Natural killer cell (primary cell): Measurements from ENCODE around the gene RABEP2. TPM values are rescaled to one million over a fixed set of nuclear protein-coding genes. Genes with fewer than 3 reads are reported as not detected.
A peak's percentile ranks its signal among the peaks of the same experiment; 100 is the strongest.

Source experiments
- ATAC-seq, 3 donors: fragments of 150-1000 bp in 2 of 3; fragments of 200-7000 bp in 1 of 3; cut with Tn5 transposase; 1 replicate in 1 of 3; 2 replicates in 2 of 3; pipeline ENCODE4 v1.10.0; 2021; ENCODE audit warnings: mild to moderate bottlenecking in 2 of 3, moderate library complexity in 2 of 3
- DNase-seq, 2 donors: peaks; one replicate each; pipeline versions ENCODE4 v3.0.0 to v3.0.0-alpha.2; 2013 to 2021; ENCODE audit warnings: mixed read lengths in 1 of 2
- H3K27ac ChIP-seq: one replicate; pipeline ENCODE4 v1.5.1; 2013; ENCODE audit warnings: mild to moderate bottlenecking, low read length
- H3K27me3 ChIP-seq: one replicate; pipeline ENCODE4 v1.6.1; 2013; ENCODE audit warnings: low read length; ENCODE audit not compliant: control insufficient read depth, insufficient read depth
- H3K36me3 ChIP-seq: one replicate; pipeline ENCODE4 v1.6.1; 2013; ENCODE audit warnings: low read length; ENCODE audit not compliant: control insufficient read depth, insufficient read depth
- H3K4me1 ChIP-seq: one replicate; pipeline ENCODE4 v1.6.1; 2013; ENCODE audit warnings: low read length; ENCODE audit not compliant: control insufficient read depth, insufficient read depth
- H3K4me3 ChIP-seq: one replicate; pipeline ENCODE4 v1.5.1; 2013; ENCODE audit warnings: low read length
- H3K9me3 ChIP-seq: one replicate; pipeline ENCODE4 v1.6.1; 2013; ENCODE audit warnings: low read length; ENCODE audit not compliant: control insufficient read depth, insufficient read depth
- H3K27ac Mint-ChIP-seq, 2 donors: one replicate each; pipeline ENCODE4 v1.8.0; 2022; ENCODE audit warnings: mild to moderate bottlenecking in 2 of 2, mixed read lengths in 2 of 2, moderate library complexity in 1 of 2
- H3K27me3 Mint-ChIP-seq, 2 donors: one replicate each; pipeline ENCODE4 v1.8.0; 2022; ENCODE audit warnings: low read depth in 2 of 2, mixed read lengths in 2 of 2
- H3K36me3 Mint-ChIP-seq: one replicate; pipeline ENCODE4 v1.8.0; 2022; ENCODE audit warnings: mixed read lengths
- H3K4me1 Mint-ChIP-seq, 2 donors: one replicate each; pipeline ENCODE4 v1.8.0; 2022; ENCODE audit warnings: mixed read lengths in 2 of 2
- H3K4me3 Mint-ChIP-seq: one replicate; pipeline ENCODE4 v1.8.0; 2022; ENCODE audit warnings: mild to moderate bottlenecking, moderate library complexity, mixed read lengths
- H3K9me3 Mint-ChIP-seq, 2 donors: one replicate each; pipeline ENCODE4 v1.8.0; 2022; ENCODE audit warnings: mixed read lengths in 2 of 2
- CTCF ChIP-seq: fragments of 200-600 bp; IDR thresholded peaks from one replicate; pipeline ENCODE4 v1.8.0; 2022; ENCODE audit warnings: antibody characterized with exemption
- WGBS: methylation state at CpG from one replicate; pipeline ENCODE4 v1.1.7; 2013; ENCODE audit warnings: missing lambda C conversion rate; ENCODE audit not compliant: insufficient coverage; 5-methylcytosine and 5-hydroxymethylcytosine counted together
- intact Hi-C: fragments of 100-400 bp; cut with micrococcal nuclease; formaldehyde crosslinking; loops from one replicate; pipeline ENCODE4 v1.14.2; 2022
- total RNA-seq, 4 donors: library from RNA; stranded (reverse); fragments of 120-200 nt in 1 of 4; gene quantifications; one replicate each; pipeline versions ENCODE4 v1.2.3 to v1.2.4, GENCODE V29; 2013 to 2022

RABEP2 gene
- total RNA-seq, 3 donors from 2014 or later (not counting 1 experiment from before 2014, with no cell fraction given): 53.4 to 63.4 (median 60.1) TPM

- H3K27ac ChIP-seq: no peak overlapping the region
- H3K4me1 ChIP-seq: peaks cover 19% of the 10 kb centered on the region
- no peak overlapping the region for H3K4me3 Mint-ChIP-seq
- H3K9me3 ChIP-seq: no peaks in the 10 kb centered on the region
- intact Hi-C loops: no loop called here
- H3K27me3 Mint-ChIP-seq: no peaks in the 10 kb centered on the region
- H3K9me3 Mint-ChIP-seq: no peaks in the 10 kb centered on the region
- H3K27me3 ChIP-seq: no peaks in the 10 kb centered on the region
- WGBS: 87% methylated on average over 10 of the region's 13 CpGs
- H3K4me3 ChIP-seq: no peak overlapping the region
- DNase-seq: no peak
- TF ChIP-seq CTCF: no peak
- no peak for ATAC-seq
- H3K36me3 Mint-ChIP-seq: peaks cover 3% of the 10 kb centered on the region
- H3K36me3 ChIP-seq: peaks cover 25% of the 10 kb centered on the region
- peaks cover 5 to 19% of the 10 kb centered on the region in 2 donors for H3K4me1 Mint-ChIP-seq
- peak overlapping the region in 1 of 2 donors; percentile 48 for H3K27ac Mint-ChIP-seq
These were observed 49.7 kb downstream of the RABEP2 start for GRCh38 chr16:28875134-28876018.

- H3K9me3 ChIP-seq: no peaks in the 10 kb centered on the region
- no peak for TF ChIP-seq CTCF
- H3K27ac ChIP-seq: no peak overlapping the region
- H3K36me3 ChIP-seq: peaks cover 35% of the 10 kb centered on the region
- no peak for ATAC-seq
- H3K4me1 Mint-ChIP-seq: peaks cover 8 to 22% of the 10 kb centered on the region in 2 donors
- H3K9me3 Mint-ChIP-seq: no peaks in the 10 kb centered on the region
- no peaks in the 10 kb centered on the region for H3K27me3 ChIP-seq
- peaks cover 13% of the 10 kb centered on the region for H3K36me3 Mint-ChIP-seq
- H3K4me3 Mint-ChIP-seq: no peak overlapping the region
- peaks cover 11% of the 10 kb centered on the region for H3K4me1 ChIP-seq
- H3K27me3 Mint-ChIP-seq: no peaks in the 10 kb centered on the region
- WGBS: 92% methylated on average over 6 of the region's 6 CpGs
- no peak overlapping the region for H3K4me3 ChIP-seq
- intact Hi-C loops: no loop called here
- H3K27ac Mint-ChIP-seq: no peak overlapping the region
- no peak for DNase-seq
These were observed 50.6 kb downstream of the RABEP2 start for GRCh38 chr16:28874406-28874805.

- Histone ChIP-seq H3K27ac (no peak overlapping the region), H3K9me3 (no peaks in the 10 kb centered on the region), H3K4me1 (peaks cover 5% of the 10 kb centered on the region), H3K27me3 (no peaks in the 10 kb centered on the region), H3K36me3 (peaks cover 42% of the 10 kb centered on the region), H3K4me3 (no peak overlapping the region)
- intact Hi-C loops: loop anchor here (1.0 kb wide), 1 partner anchor 72 kb away; no protein-coding TSS in a partner anchor
- WGBS: 87% methylated on average over 13 of the region's 18 CpGs
- ATAC-seq (peak; percentile 82 to 95 (median 90)), DNase-seq (peak; percentile 49 to 77)
- Mint-ChIP-seq H3K4me1 (peaks cover 4 to 16% of the 10 kb centered on the region in 2 donors), H3K27me3 (no peaks in the 10 kb centered on the region), H3K4me3 (no peak overlapping the region), H3K27ac (no peak overlapping the region), H3K9me3 (no peaks in the 10 kb centered on the region), H3K36me3 (peaks cover 13% of the 10 kb centered on the region)
- peak; percentile 69 for TF ChIP-seq CTCF
These were observed 51.4 kb downstream of the RABEP2 start for GRCh38 chr16:28873543-28874201.
